ENCODE measurements around the gene MVB12B. TPM values are rescaled to one million over a fixed set of nuclear protein-coding genes. Genes with fewer than 3 reads are reported as not detected.

Gene MVB12B
- total RNA-seq, 1 experiment from 2014 or later = 10.9 TPM

DNA sequence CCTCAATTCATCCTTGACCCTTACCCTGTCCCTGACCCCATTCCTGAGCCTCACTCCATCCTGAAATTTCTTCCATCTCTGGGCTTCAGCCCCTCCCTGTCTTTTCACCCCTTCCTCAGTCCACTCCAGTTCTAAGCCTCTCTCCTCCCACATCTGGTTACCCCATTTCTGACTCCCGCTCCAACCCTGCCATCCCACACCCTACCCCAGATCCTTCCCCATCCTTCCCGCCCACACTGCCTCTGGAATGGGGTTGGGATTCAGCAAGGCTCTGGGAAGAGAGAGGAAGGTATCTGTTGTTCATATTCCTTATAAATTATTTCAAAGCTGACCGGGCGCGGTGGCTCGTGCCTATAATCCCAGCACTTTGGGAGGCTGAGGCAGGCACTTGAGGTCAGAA lies 29.9 kb upstream of the MVB12B start:
- ATAC-seq (no peak), DNase-seq (ENCODE audit: low read depth, low spot score) (no peak)
- ChIA-PET CTCF (interaction anchor here (1.1 kb wide), 1 partner anchor 405 kb away, joined by 3 read pairs; no protein-coding TSS in a partner anchor), RAD21 (ENCODE audit: low non-redundant PET in 1 of 2, low total read pairs in 2 of 2, uncharacterized antibody in 2 of 2, unreplicated experiment in 2 of 2) (no interaction called here), POLR2A (no interaction called here)
- Histone ChIP-seq H4K20me1 (ENCODE audit: insufficient read depth) (no peaks in the 10 kb centered on the region), H3K4me3 (replicated peaks in 1 of 2; ENCODE audit: low read depth in 1 of 2, low read length in 2 of 2) (no peak overlapping the region), H3K79me2 (ENCODE audit: insufficient read depth, low read length) (no peaks in the 10 kb centered on the region), H3K27me3 (ENCODE audit: insufficient read depth, low read length) (no peaks in the 10 kb centered on the region), H3K9me3 (ENCODE audit: control insufficient read depth in 1 of 2, insufficient read depth in 1 of 2, low read depth in 1 of 2, low read length in 2 of 2) (no peaks in the 10 kb centered on the region), H3K9ac (ENCODE audit: low read length) (no peak overlapping the region), H3K36me3 (ENCODE audit: control insufficient read depth in 1 of 2, insufficient read depth in 2 of 2, low read length in 2 of 2) (no peaks in the 10 kb centered on the region), H3K4me2 (ENCODE audit: low read length) (peak overlapping the region; percentile 62; the same call in 1 of the 2 replicates), H3K4me1 (ENCODE audit: control insufficient read depth in 1 of 2, insufficient read depth in 2 of 2, low read length in 2 of 2) (peaks cover 8 to 21% of the 10 kb centered on the region in 2 experiments; a peak in 2 of 4 replicates), H3K9me2 (ENCODE audit: insufficient read depth) (no peaks in the 10 kb centered on the region), H3K27ac (ENCODE audit: low read depth, low read length) (no peak overlapping the region), H2AFZ (ENCODE audit: low read depth, low read length, poor library complexity, severe bottlenecking) (no peak overlapping the region)
- no TSS peak for BruUV-seq (replicated peaks)
- intact Hi-C loops (cut with micrococcal nuclease) = no loop called here
- TF ChIP-seq EGR1 (IDR thresholded peaks at IDR 0.05; ENCODE audit: low read depth) (no peak), CEBPB (IDR thresholded peaks at IDR 0.05; ENCODE audit: low read depth) (no peak), RAD21 (IDR thresholded peaks at IDR 0.05; ENCODE audit: low read depth) (no peak), EZH2 (IDR thresholded peaks at IDR 0.05) (no peak), TCF7L2 (IDR thresholded peaks at IDR 0.05; ENCODE audit: borderline replicate concordance, extremely low read depth, insufficient read depth, insufficient read length) (no peak), CBX3 (IDR thresholded peaks at IDR 0.05; ENCODE audit: low read depth) (no peak), ZNF274 (IDR thresholded peaks at IDR 0.05; ENCODE audit: low read depth, low read length) (no peak), EZH2phosphoT487 (IDR thresholded peaks at IDR 0.05; ENCODE audit: borderline replicate concordance) (no peak), POLR2AphosphoS5 (IDR thresholded peaks at IDR 0.05; ENCODE audit: low read depth, low read length) (no peak), JUND (IDR thresholded peaks at IDR 0.05) (no peak), ATF3 (IDR thresholded peaks at IDR 0.05) (no peak), ELF1 (IDR thresholded peaks at IDR 0.05; ENCODE audit: borderline replicate concordance, low read depth) (no peak)
- TF ChIP-seq, protein P1, sequence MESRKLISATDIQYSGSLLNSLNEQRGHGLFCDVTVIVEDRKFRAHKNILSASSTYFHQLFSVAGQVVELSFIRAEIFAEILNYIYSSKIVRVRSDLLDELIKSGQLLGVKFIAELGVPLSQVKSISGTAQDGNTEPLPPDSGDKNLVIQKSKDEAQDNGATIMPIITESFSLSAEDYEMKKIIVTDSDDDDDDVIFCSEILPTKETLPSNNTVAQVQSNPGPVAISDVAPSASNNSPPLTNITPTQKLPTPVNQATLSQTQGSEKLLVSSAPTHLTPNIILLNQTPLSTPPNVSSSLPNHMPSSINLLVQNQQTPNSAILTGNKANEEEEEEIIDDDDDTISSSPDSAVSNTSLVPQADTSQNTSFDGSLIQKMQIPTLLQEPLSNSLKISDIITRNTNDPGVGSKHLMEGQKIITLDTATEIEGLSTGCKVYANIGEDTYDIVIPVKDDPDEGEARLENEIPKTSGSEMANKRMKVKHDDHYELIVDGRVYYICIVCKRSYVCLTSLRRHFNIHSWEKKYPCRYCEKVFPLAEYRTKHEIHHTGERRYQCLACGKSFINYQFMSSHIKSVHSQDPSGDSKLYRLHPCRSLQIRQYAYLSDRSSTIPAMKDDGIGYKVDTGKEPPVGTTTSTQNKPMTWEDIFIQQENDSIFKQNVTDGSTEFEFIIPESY (IDR thresholded peaks at IDR 0.05; ENCODE audit: extremely low read depth, insufficient replicate concordance, low read length) = no peak
- TF ChIP-seq, protein P2, sequence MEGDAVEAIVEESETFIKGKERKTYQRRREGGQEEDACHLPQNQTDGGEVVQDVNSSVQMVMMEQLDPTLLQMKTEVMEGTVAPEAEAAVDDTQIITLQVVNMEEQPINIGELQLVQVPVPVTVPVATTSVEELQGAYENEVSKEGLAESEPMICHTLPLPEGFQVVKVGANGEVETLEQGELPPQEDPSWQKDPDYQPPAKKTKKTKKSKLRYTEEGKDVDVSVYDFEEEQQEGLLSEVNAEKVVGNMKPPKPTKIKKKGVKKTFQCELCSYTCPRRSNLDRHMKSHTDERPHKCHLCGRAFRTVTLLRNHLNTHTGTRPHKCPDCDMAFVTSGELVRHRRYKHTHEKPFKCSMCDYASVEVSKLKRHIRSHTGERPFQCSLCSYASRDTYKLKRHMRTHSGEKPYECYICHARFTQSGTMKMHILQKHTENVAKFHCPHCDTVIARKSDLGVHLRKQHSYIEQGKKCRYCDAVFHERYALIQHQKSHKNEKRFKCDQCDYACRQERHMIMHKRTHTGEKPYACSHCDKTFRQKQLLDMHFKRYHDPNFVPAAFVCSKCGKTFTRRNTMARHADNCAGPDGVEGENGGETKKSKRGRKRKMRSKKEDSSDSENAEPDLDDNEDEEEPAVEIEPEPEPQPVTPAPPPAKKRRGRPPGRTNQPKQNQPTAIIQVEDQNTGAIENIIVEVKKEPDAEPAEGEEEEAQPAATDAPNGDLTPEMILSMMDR (IDR thresholded peaks at IDR 0.05 in 2 of 3, conservative IDR thresholded peaks at IDR 0.05 in 1 of 3; ENCODE audit: borderline replicate concordance in 1 of 3, insufficient read depth in 1 of 3, low read depth in 2 of 3, low read length in 2 of 3) = no peak

Data from HCT116 (cell line).